Skeletal muscle tissue (tissue), 4 donors: ENCODE data around the gene FICD. TPM values are rescaled to one million over a fixed set of nuclear protein-coding genes. Genes with fewer than 3 reads are reported as not detected.
"Not testable (repeated sequence)": the region's sequence is repeated elsewhere in the genome, so short reads cannot be mapped to it uniquely, and the experiment has no call there.

Experiments
- H3K27ac ChIP-seq: one replicate; pipeline ENCODE4 v1.7.0; 2013; ENCODE audit warnings: mild to moderate bottlenecking, low read depth, low read length, inconsistent platforms
- H3K27me3 ChIP-seq, 3 donors: one replicate each; pipeline ENCODE4 v1.7.0; 2013; ENCODE audit warnings: low read length in 3 of 3; ENCODE audit not compliant: control insufficient read depth in 3 of 3, insufficient read depth in 3 of 3
- H3K36me3 ChIP-seq, 3 donors: one replicate each; pipeline ENCODE4 v1.7.0; 2013; ENCODE audit warnings: low read length in 3 of 3; ENCODE audit not compliant: control insufficient read depth in 3 of 3, insufficient read depth in 3 of 3
- H3K4me1 ChIP-seq, 3 donors: one replicate each; pipeline ENCODE4 v1.7.0; 2013; ENCODE audit warnings: low read length in 3 of 3, mild to moderate bottlenecking in 3 of 3; ENCODE audit not compliant: control insufficient read depth in 3 of 3, insufficient read depth in 3 of 3
- H3K4me3 ChIP-seq, 3 donors: one replicate each; pipeline ENCODE4 v1.7.0; 2013; ENCODE audit warnings: low read length in 3 of 3
- H3K9ac ChIP-seq, 3 donors: one replicate each; pipeline ENCODE4 v1.7.0; 2013; ENCODE audit warnings: low read length in 3 of 3, mild to moderate bottlenecking in 3 of 3, moderate library complexity in 2 of 3, low read depth in 1 of 3
- H3K9me3 ChIP-seq, 3 donors: one replicate each; pipeline ENCODE4 v1.7.0; 2013; ENCODE audit warnings: low read length in 3 of 3; ENCODE audit not compliant: control insufficient read depth in 3 of 3
- total RNA-seq: library from RNA; depleted of rRNA; stranded (reverse); fragments of >200 nt; gene quantifications from one replicate; pipeline ENCODE4 v1.2.3, GENCODE V29; 2014
- donor health status: Osteomylitis.

The FICD gene
- total RNA-seq, 1 donor from 2014 or later = 1.6 TPM

DNA sequence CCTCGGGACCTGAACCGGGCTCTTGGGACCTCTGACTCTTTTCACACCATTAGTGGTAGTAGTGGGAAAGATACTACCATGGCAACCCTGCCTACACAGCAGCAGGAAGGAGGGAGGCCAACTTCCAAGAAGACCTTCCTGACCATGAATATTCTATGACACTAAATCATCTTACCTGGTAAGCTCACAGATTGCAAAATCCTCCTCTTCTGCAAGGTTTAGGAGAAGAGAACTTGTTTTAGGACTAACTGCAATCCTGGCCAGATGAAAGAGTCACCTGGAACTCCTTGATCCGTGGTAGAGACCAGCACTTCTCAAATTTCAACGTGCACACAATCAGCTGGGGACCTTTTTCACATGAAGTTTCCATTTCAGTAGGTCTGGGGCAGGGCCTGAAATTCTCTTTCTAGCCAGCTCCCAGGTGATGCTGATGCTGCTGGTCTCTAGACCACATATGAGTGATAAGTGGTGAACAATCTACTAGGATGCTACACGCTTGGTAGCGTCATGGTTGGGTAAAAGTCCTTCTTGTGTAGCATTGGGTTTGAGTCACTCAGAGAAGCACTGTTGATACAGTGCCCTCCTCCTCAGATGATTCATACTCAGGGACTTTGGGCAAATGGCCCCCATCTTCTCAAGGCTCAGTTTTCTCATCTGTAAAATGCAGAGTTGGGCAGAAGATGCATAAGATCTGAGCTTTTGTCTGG, 35.6 kb upstream of the FICD start:
- no peaks in the 10 kb centered on the region for H3K36me3 ChIP-seq
- H3K9ac ChIP-seq = no peak overlapping the region
- H3K4me3 ChIP-seq = no peak overlapping the region
- no peaks in the 10 kb centered on the region for H3K9me3 ChIP-seq
- no peak overlapping the region for H3K27ac ChIP-seq
- H3K27me3 ChIP-seq = peaks cover 11 to 13% (median 12%) of the 10 kb centered on the region in 3 donors
- H3K4me1 ChIP-seq = no peaks in the 10 kb centered on the region

- Histone ChIP-seq H3K27ac (no peak overlapping the region), H3K9ac (no peak overlapping the region), H3K27me3 (peaks cover 9 to 13% (median 11%) of the 10 kb centered on the region in 3 donors), H3K4me3 (no peak overlapping the region), H3K4me1 (no peaks in the 10 kb centered on the region), H3K9me3 (peaks cover 0 to 3% (median 0%) of the 10 kb centered on the region in 3 donors), H3K36me3 (no peaks in the 10 kb centered on the region)
Measured at GRCh38 chr12:108482717-108483212, 32.3 kb upstream of the FICD start.

DNA sequence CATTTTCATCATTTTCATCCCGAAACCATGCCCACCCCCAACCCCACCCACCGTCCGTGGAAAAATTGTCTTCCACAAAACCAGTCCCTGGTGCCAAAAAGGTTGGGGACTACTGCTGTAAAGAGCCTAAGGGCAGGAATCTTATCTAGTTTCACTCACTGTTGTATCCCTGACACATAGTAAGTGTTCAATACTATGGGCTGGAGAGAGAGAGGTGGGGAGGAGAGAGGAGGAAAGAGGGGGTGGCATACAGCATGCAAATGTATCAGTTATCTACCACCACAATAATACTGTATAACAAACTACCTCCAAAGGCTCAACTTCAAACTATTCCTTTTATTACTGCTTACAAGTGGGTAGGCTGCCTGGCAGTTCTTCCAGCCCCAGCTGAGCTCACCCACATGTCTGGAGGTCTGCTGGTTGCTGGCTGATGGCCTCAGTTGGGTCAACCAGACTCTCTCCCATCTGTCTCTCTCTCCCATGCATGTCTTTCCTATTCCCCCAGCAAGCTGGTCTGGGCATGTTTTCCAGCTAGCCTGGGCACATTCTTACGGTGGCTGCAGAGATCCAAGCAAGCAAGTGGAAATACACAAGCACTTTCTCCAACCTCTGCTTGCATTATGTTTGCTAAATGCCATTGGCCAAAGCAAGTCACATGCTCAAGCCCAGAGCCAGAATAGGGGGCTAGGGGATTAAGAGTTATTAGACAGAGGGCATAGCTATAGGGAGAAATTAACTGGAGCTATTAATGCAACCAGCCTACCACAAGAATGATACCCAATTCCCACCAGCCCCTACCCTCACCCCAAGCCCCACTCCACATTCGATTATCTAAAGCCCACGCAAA, 31.6 kb upstream of the FICD start:
- Histone ChIP-seq H3K36me3 (no peaks in the 10 kb centered on the region), H3K4me1 (no peaks in the 10 kb centered on the region), H3K9ac (no peak overlapping the region), H3K27ac (no peak overlapping the region), H3K9me3 (peaks cover 0 to 3% (median 0%) of the 10 kb centered on the region in 3 donors), H3K27me3 (peaks cover 9 to 13% (median 10%) of the 10 kb centered on the region in 3 donors), H3K4me3 (no peak overlapping the region)

GRCh38 chr12:108484431-108484830, 30.6 kb upstream of the FICD start:
- Histone ChIP-seq H3K27me3 (peaks cover 7 to 13% (median 8%) of the 10 kb centered on the region in 3 donors), H3K9me3 (peaks cover 0 to 3% (median 0%) of the 10 kb centered on the region in 3 donors), H3K9ac (no peak overlapping the region), H3K4me1 (no peaks in the 10 kb centered on the region), H3K27ac (no peak overlapping the region), H3K4me3 (no peak overlapping the region), H3K36me3 (no peaks in the 10 kb centered on the region)

GRCh38 chr12:108484845-108485244, 30.2 kb upstream of the FICD start:
- Histone ChIP-seq H3K27me3 (peaks cover 4 to 13% (median 8%) of the 10 kb centered on the region in 3 donors), H3K27ac (no peak overlapping the region), H3K4me3 (no peak overlapping the region), H3K4me1 (no peaks in the 10 kb centered on the region), H3K9me3 (peaks cover 0 to 3% (median 0%) of the 10 kb centered on the region in 3 donors), H3K9ac (no peak overlapping the region), H3K36me3 (no peaks in the 10 kb centered on the region)

DNA sequence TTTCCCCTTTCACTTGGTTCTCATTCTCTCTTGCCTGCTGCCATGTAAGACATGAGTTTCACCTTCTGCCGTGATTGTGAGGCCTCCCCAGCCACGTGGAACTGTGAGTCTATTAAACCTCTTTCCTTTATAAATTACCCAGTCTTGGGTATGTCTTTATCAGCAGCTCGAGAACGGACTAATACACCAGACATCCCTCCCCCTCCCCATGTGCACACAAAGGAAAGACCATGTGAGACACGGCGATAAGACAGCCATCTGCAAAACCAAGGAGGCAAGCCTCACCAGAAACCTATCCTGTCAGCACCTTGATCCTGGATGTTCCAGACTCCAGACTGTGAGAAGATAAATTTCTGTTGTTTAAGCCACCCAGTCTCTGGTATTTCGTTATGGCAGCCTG, 29.7 kb upstream of the FICD start:
- H3K36me3 ChIP-seq, H3K4me1 ChIP-seq: not testable (repeated sequence)

DNA sequence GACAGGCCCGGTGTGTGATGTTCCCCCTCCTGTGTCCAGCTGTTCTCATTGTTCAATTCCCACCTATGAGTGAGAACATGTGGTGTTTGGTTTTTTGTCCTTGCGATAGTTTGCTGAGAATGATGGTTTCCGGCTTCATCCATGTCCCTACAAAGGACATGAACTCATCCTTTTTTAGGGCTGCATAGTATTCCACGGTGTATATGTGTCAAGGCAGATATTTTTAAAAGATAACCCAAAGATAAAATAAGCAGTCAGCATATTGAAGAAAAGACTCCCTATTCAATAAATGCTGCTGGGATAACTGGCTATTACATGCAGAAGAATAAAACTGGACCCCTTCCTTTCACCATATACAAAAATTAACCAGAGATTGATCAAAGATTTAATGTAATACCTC, 28.0 kb upstream of the FICD start:
- not testable (repeated sequence) for H3K4me1 ChIP-seq, H3K4me3 ChIP-seq, H3K9me3 ChIP-seq, H3K27ac ChIP-seq, H3K36me3 ChIP-seq, H3K9ac ChIP-seq, H3K27me3 ChIP-seq

More for the DNA sequence above, 29.7 kb upstream of the FICD start:
- H3K27ac ChIP-seq, H3K27me3 ChIP-seq, H3K4me3 ChIP-seq, H3K9me3 ChIP-seq, H3K9ac ChIP-seq: not testable (repeated sequence)

- no peaks in the 10 kb centered on the region for H3K4me1 ChIP-seq
- H3K36me3 ChIP-seq = no peaks in the 10 kb centered on the region
- no peak overlapping the region for H3K27ac ChIP-seq
- peaks cover 3 to 7% (median 5%) of the 10 kb centered on the region in 3 donors for H3K27me3 ChIP-seq
- H3K9me3 ChIP-seq = no peaks in the 10 kb centered on the region
- no peak overlapping the region for H3K4me3 ChIP-seq
- no peak overlapping the region for H3K9ac ChIP-seq
Measured at GRCh38 chr12:108491256-108491655, 23.8 kb upstream of the FICD start.

- H3K4me1 ChIP-seq = no peaks in the 10 kb centered on the region
- H3K9me3 ChIP-seq = no peaks in the 10 kb centered on the region
- H3K27ac ChIP-seq = no peak overlapping the region
- H3K27me3 ChIP-seq = peaks cover 3 to 20% (median 9%) of the 10 kb centered on the region in 3 donors
- H3K36me3 ChIP-seq = no peaks in the 10 kb centered on the region
- H3K4me3 ChIP-seq = no peak overlapping the region
- no peak overlapping the region for H3K9ac ChIP-seq
Measured at GRCh38 chr12:108495054-108495453, 20.0 kb upstream of the FICD start.
